ENCODE measurements around the gene UBE2K.
"Not testable (repeated sequence)": the region's sequence is repeated elsewhere in the genome, so short reads cannot be mapped to it uniquely, and the experiment has no call there.

Gene UBE2K

DNA sequence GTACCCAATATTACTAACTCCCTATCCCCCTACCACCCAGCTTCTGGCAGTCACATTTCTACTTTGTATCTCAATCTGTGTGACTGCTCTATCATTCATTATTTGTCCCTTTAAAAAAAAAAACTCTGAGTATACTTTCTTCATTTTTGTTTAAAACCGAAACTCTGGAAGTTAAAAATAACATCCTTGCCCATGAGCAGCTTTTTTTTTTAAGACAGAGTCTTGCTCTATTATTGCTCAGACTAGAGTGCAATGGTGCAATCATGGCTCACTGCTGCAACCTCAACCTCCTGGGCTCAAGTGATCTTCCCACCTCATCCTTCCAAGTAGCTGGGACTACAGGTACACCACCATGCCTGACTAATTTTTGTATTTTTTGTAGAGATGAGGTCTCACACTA lies 15.8 kb downstream of the UBE2K start:
- H3K4me1 ChIP-seq: peaks cover 6% of the 10 kb centered on the region
- H3K36me3 ChIP-seq: peaks cover 22% of the 10 kb centered on the region
- H3K4me3 ChIP-seq (ENCODE audit: low read depth, low read length): no peak overlapping the region
- TF ChIP-seq, protein P1, sequence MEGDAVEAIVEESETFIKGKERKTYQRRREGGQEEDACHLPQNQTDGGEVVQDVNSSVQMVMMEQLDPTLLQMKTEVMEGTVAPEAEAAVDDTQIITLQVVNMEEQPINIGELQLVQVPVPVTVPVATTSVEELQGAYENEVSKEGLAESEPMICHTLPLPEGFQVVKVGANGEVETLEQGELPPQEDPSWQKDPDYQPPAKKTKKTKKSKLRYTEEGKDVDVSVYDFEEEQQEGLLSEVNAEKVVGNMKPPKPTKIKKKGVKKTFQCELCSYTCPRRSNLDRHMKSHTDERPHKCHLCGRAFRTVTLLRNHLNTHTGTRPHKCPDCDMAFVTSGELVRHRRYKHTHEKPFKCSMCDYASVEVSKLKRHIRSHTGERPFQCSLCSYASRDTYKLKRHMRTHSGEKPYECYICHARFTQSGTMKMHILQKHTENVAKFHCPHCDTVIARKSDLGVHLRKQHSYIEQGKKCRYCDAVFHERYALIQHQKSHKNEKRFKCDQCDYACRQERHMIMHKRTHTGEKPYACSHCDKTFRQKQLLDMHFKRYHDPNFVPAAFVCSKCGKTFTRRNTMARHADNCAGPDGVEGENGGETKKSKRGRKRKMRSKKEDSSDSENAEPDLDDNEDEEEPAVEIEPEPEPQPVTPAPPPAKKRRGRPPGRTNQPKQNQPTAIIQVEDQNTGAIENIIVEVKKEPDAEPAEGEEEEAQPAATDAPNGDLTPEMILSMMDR (IDR thresholded peaks at IDR 0.05; ENCODE audit: low read depth, low read length): no peak
- no peaks in the 10 kb centered on the region for H3K27me3 ChIP-seq
- no peaks in the 10 kb centered on the region; the same call in 1 of the 2 replicates for H3K9me3 ChIP-seq
- DNase-seq: no peak

DNA sequence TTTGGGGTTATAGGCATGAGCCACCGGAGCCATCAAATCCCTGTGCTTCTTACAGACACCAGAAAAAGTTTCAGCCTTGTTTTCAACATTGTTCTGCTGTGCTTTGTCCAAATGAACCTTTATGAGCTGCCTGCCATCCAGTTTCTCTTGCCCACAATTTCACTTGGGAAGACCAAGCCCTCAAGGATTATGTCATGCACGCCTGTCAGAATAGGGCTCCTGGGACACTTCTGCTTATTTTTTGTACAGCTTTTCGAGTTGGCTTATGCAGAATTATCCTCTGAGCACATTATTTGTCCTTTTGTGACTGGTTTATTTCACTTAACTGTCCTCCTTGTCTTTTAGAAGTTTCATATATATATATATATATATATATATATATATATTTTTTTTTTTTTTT lies 16.2 kb downstream of the UBE2K start:
- TF ChIP-seq, protein P1 (IDR thresholded peaks at IDR 0.05; ENCODE audit: low read depth, low read length): no peak
- H3K4me3 ChIP-seq (ENCODE audit: low read depth, low read length): no peak overlapping the region
- DNase-seq: no peak
- no peaks in the 10 kb centered on the region for H3K27me3 ChIP-seq
- H3K36me3 ChIP-seq: peaks cover 22% of the 10 kb centered on the region
- H3K4me1 ChIP-seq: peaks cover 4% of the 10 kb centered on the region
- H3K9me3 ChIP-seq: no peaks in the 10 kb centered on the region; the same call in 1 of the 2 replicates

DNA sequence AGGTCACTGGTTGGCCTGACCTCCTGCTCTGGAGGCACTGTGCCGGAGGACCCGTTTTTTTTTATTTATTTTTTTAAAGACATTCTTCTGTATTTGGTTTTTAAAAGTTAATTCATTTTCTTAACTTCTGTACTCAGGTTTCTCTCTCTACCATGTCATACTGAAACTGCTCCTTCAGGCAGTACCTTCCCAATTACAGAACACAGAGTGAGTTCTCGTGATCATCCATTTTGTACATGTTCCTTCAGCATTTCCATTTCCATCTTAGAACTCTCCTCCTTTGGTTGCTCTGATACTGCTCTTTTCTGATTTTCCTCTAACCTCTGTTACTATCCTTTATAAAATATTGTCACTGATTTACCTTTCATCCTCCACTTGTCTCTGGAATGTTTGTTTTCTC lies 17.9 kb downstream of the UBE2K start:
- TF ChIP-seq, protein P1 (IDR thresholded peaks at IDR 0.05; ENCODE audit: low read depth, low read length): no peak
- DNase-seq: no peak
- Histone ChIP-seq H3K36me3 (peaks cover 22% of the 10 kb centered on the region), H3K4me3 (ENCODE audit: low read depth, low read length) (no peak overlapping the region), H3K4me1 (no peaks in the 10 kb centered on the region), H3K27me3 (no peaks in the 10 kb centered on the region), H3K9me3 (no peaks in the 10 kb centered on the region; the same call in 1 of the 2 replicates)

DNA sequence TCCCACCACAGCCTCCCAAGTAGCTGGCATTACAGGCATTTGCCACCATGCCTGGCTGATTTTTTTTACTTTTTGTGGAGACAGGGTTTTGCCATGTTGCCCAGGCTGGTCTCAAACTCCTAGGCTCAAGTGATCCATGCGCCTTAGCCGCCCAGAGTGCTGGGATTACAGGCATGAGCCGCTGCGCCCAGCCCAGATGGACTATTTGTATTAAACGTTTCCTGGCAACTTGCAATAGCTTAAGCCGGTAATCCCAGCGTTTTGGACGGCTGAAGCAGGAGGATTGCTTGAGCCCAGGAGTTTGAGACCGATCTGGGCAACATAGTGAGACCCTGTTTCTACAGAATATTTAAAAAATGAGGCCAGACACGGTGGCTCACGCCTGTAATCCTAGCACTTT lies 18.4 kb downstream of the UBE2K start:
- DNase-seq: no peak
- Histone ChIP-seq H3K9me3 (no peaks in the 10 kb centered on the region; the same call in 1 of the 2 replicates), H3K36me3 (peaks cover 22% of the 10 kb centered on the region), H3K4me3 (ENCODE audit: low read depth, low read length) (no peak overlapping the region), H3K27me3 (no peaks in the 10 kb centered on the region), H3K4me1 (no peaks in the 10 kb centered on the region)
- TF ChIP-seq, protein P1 (IDR thresholded peaks at IDR 0.05; ENCODE audit: low read depth, low read length): no peak

DNA sequence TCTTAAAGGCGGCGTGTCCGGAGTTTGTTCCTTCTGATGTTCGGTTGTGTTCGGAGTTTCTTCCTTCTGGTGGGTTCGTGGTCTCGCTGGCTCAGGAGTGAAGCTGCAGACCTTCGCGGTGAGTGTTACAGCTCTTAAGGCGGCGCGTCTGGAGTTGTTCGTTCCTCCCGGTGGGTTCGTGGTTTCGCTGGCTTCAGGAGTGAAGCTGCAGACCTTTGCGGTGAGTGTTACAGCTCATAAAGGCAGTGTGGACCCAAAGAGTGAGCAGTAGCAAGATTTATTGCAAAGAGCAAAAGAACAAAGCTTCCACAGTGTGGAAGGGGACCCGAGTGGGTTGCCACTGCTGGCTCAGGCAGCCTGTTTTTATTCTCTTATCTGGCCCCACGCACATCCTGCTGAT lies 19.8 kb downstream of the UBE2K start:
- not testable (repeated sequence) for H3K9me3 ChIP-seq; H3K4me3 ChIP-seq (ENCODE audit: low read depth, low read length); H3K4me1 ChIP-seq; DNase-seq; H3K27me3 ChIP-seq
- H3K36me3 ChIP-seq: peaks cover 25% of the 10 kb centered on the region

DNA sequence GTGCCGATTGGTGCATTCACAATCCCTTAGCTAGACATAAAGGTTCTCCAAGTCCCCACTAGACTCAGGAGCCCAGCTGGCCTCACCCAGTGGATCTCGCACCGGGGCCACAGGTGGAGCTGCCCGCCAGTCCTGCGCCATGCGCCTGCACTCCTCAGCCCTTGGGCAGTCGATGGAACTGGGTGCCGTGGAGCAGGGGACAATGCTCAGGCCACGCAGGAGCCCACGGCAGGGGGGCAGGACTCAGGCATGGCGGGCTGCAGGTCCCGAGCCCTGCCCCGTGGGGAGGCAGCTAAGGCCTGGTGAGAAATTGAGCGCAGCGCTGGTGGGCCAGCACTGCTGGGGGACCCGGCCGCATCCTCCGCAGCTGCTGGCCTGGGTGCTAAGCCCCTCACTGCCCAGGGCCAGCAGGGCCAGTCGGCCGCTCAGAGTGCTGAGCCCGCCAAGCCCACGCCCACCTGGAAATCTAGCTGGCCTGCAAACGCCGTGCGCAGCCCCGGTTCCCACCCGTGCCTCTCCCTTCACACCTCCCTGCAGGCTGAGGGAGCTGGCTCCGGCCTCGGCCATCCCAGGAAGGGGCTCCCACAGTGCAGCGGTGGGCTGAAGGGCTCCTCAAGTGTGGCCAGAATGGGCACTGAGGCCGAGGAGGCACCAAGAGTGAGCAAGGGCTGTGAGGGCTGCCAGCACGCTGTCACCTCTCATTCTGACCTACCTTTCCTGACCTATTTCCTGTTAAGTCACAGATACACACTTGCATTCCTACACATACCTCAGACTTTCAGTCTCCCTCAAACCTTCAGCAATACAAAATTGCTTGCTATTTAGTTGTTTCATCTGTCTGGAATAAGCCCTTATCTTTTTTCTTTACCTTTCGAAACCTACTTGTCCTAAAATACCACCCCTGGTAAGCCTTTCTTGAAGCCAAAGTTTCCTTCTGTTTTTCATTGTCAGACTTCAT lies 20.7 kb downstream of the UBE2K start:
- no peak overlapping the region for H3K4me3 ChIP-seq (ENCODE audit: low read depth, low read length)
- no peaks in the 10 kb centered on the region; the same call in 1 of the 2 replicates for H3K9me3 ChIP-seq
- TF ChIP-seq, protein P1 (IDR thresholded peaks at IDR 0.05; ENCODE audit: low read depth, low read length): no peak
- H3K27me3 ChIP-seq: no peaks in the 10 kb centered on the region
- no peak for DNase-seq
- peaks cover 25% of the 10 kb centered on the region for H3K36me3 ChIP-seq
- H3K4me1 ChIP-seq: no peaks in the 10 kb centered on the region
